Endodermal cell (in vitro differentiated cells): Measurements from ENCODE around the gene HJURP. TPM values are rescaled to one million over a fixed set of nuclear protein-coding genes. Genes with fewer than 3 reads are reported as not detected.

ENCODE experiments used
- DNase-seq: peaks from one replicate; pipeline ENCODE4 v3.0.0-alpha.2; 2017
- H3K27ac ChIP-seq: 2 replicates; pipeline ENCODE4 v1.5.1; 2013; ENCODE audit warnings: mild to moderate bottlenecking, low read depth, low read length, moderate library complexity
- H3K27me3 ChIP-seq: 2 replicates; pipeline ENCODE4 v1.6.1; 2013; ENCODE audit warnings: mild to moderate bottlenecking, low read length, moderate library complexity; ENCODE audit not compliant: insufficient read depth, control insufficient read depth, poor library complexity, severe bottlenecking
- H3K36me3 ChIP-seq: 2 replicates; pipeline ENCODE4 v1.7.0; 2013; ENCODE audit warnings: mild to moderate bottlenecking, low read length, moderate library complexity; ENCODE audit not compliant: control insufficient read depth, insufficient read depth
- H3K4me1 ChIP-seq: one replicate; pipeline ENCODE4 v1.7.0; 2013; ENCODE audit warnings: low read length; ENCODE audit not compliant: control insufficient read depth, insufficient read depth
- H3K4me3 ChIP-seq: 2 replicates; pipeline ENCODE4 v1.5.1; 2013; ENCODE audit warnings: mild to moderate bottlenecking, low read length, moderate library complexity
- H3K9ac ChIP-seq: 2 replicates; pipeline ENCODE4 v1.6.1; 2013; ENCODE audit warnings: mild to moderate bottlenecking, low read length, moderate library complexity; ENCODE audit not compliant: poor library complexity, severe bottlenecking; ENCODE audit errors: extremely low read depth
- H3K9me3 ChIP-seq: 2 replicates; pipeline ENCODE4 v1.6.1; 2013; ENCODE audit warnings: mild to moderate bottlenecking, low read length, moderate library complexity; ENCODE audit not compliant: control insufficient read depth
- H3K27ac Mint-ChIP-seq: 2 replicates; pipeline ENCODE4 v1.8.0; 2020; ENCODE audit warnings: mixed read lengths
- H3K27me3 Mint-ChIP-seq: 2 replicates; pipeline ENCODE4 v1.8.0; 2021; ENCODE audit warnings: mild to moderate bottlenecking, mixed read lengths; ENCODE audit not compliant: insufficient read depth
- H3K36me3 Mint-ChIP-seq: 2 replicates; pipeline ENCODE4 v1.8.0; 2020; ENCODE audit warnings: low read depth, mixed read lengths
- H3K4me1 Mint-ChIP-seq: 2 replicates; pipeline ENCODE4 v1.8.0; 2020; ENCODE audit warnings: mixed read lengths
- H3K4me3 Mint-ChIP-seq: 2 replicates; pipeline ENCODE4 v1.8.0; 2020; ENCODE audit warnings: mild to moderate bottlenecking, moderate library complexity, mixed read lengths
- H3K9me3 Mint-ChIP-seq: 2 replicates; pipeline ENCODE4 v1.8.0; 2020; ENCODE audit warnings: mild to moderate bottlenecking, mixed read lengths
- CTCF ChIP-seq: fragments of 200-600 bp; sonication (generic); conservative IDR thresholded peaks from 2 replicates; pipeline ENCODE4 v1.5.0; 2021; ENCODE audit warnings: antibody characterized with exemption, mild to moderate bottlenecking
- whole genome bisulfite sequencing, 2 experiments: methylation state at CpG; one replicate each; pipeline versions ENCODE4 v1.1.5 to v1.1.7; 2013; ENCODE audit warnings: missing lambda C conversion rate in 2 of 2, mixed read lengths in 1 of 2; ENCODE audit not compliant: insufficient coverage in 1 of 2, insufficient read length in 1 of 2; 5-methylcytosine and 5-hydroxymethylcytosine counted together
- total RNA-seq, 2 donors: library from RNA; stranded (reverse); fragmentation: NEBNext Ultra II Directional in 1 of 2; extraction: Animal tissue kit (Norgen Biotek cat#: 25700) in 1 of 2; gene quantifications; 2 replicates in 1 of 2; 3 replicates in 1 of 2; pipeline ENCODE4 v1.2.1, GENCODE V29; 2021

Gene HJURP
- total RNA-seq, 2 donors from 2014 or later = 39.4 to 78.9 TPM

- peaks cover 91% of the 10 kb centered on the region for H3K36me3 Mint-ChIP-seq
Observed at GRCh38 chr2:233845301-233846060, 8.9 kb downstream of the HJURP start.

GRCh38 chr2:233844836-233845235, 9.5 kb downstream of the HJURP start:
- H3K27ac ChIP-seq = no peak overlapping the region

More at GRCh38 chr2:233845301-233846060, 8.9 kb downstream of the HJURP start:
- TF ChIP-seq CTCF = no peak
- H3K4me1 Mint-ChIP-seq = no peaks in the 10 kb centered on the region
- WGBS, 2 experiments = 87 to 100% methylated on average over 1 of the region's 1 CpG
- Histone ChIP-seq H3K9me3 (no peaks in the 10 kb centered on the region), H3K9ac (no peak overlapping the region), H3K27ac (no peak overlapping the region), H3K4me1 (no peaks in the 10 kb centered on the region), H3K27me3 (no peaks in the 10 kb centered on the region), H3K36me3 (peaks cover 96% of the 10 kb centered on the region), H3K4me3 (no peak overlapping the region)
- H3K4me3 Mint-ChIP-seq = no peak overlapping the region
- H3K9me3 Mint-ChIP-seq = no peaks in the 10 kb centered on the region
- no peak overlapping the region for H3K27ac Mint-ChIP-seq
- no peaks in the 10 kb centered on the region for H3K27me3 Mint-ChIP-seq
- DNase-seq = no peak

GRCh38 chr2:233844064-233844807, 10.1 kb downstream of the HJURP start:
- Histone ChIP-seq H3K4me3 (no peak overlapping the region), H3K27me3 (no peaks in the 10 kb centered on the region), H3K9me3 (no peaks in the 10 kb centered on the region), H3K9ac (no peak overlapping the region), H3K4me1 (no peaks in the 10 kb centered on the region), H3K36me3 (peaks cover 96% of the 10 kb centered on the region), H3K27ac (no peak overlapping the region)
- 90 to 91% methylated on average over 14 to 19 of the region's 19 CpGs for WGBS, 2 experiments
- Mint-ChIP-seq H3K4me1 (no peaks in the 10 kb centered on the region), H3K27me3 (no peaks in the 10 kb centered on the region), H3K4me3 (no peak overlapping the region), H3K27ac (no peak overlapping the region), H3K9me3 (no peaks in the 10 kb centered on the region), H3K36me3 (peaks cover 92% of the 10 kb centered on the region)
- no peak for DNase-seq
- TF ChIP-seq CTCF = no peak

More at GRCh38 chr2:233844836-233845235, 9.5 kb downstream of the HJURP start:
- H3K9me3 ChIP-seq = no peaks in the 10 kb centered on the region
- Mint-ChIP-seq H3K27me3 (no peaks in the 10 kb centered on the region), H3K4me1 (no peaks in the 10 kb centered on the region), H3K4me3 (no peak overlapping the region), H3K36me3 (peaks cover 93% of the 10 kb centered on the region), H3K27ac (no peak overlapping the region), H3K9me3 (no peaks in the 10 kb centered on the region)
- TF ChIP-seq CTCF = no peak
- H3K9ac ChIP-seq = no peak overlapping the region
- no peaks in the 10 kb centered on the region for H3K4me1 ChIP-seq
- no peak for DNase-seq
- no peak overlapping the region for H3K4me3 ChIP-seq
- peaks cover 96% of the 10 kb centered on the region for H3K36me3 ChIP-seq
- 93 to 100% methylated on average over 1 to 3 of the region's 3 CpGs for WGBS, 2 experiments
- H3K27me3 ChIP-seq = no peaks in the 10 kb centered on the region
